ENCODE results near the gene LKAAEAR1. TPM values are rescaled to one million over a fixed set of nuclear protein-coding genes. Genes with fewer than 3 reads are reported as not detected.

Gene LKAAEAR1
- total RNA-seq, 2 donors from 2014 or later = 10.2 TPM; not detected in 1

- Histone ChIP-seq H3K27me3 (replicated peaks; ENCODE audit: insufficient read depth) (peaks cover 10% of the 10 kb centered on the region), H3K4me1 (replicated peaks) (peaks cover 3% of the 10 kb centered on the region), H3K4me3 (no peak overlapping the region), H3K36me3 (no peaks in the 10 kb centered on the region), H3K27ac (no peak overlapping the region), H3K9me3 (no peaks in the 10 kb centered on the region)
- no peak for DNase-seq (ENCODE audit: low spot score)
- intact Hi-C loops (cut with DNase I) = no loop called here
- TF ChIP-seq CTCF (IDR thresholded peaks at IDR 0.05) = no peak
- TF ChIP-seq POLR2A (IDR thresholded peaks at IDR 0.05) = no peak
- no peak for TF ChIP-seq POLR2AphosphoS5 (IDR thresholded peaks at IDR 0.05)
- WGBS = 82% methylated on average over 8 of the region's 8 CpGs
Observed at GRCh38 chr20:64047046-64047389, 37.2 kb downstream of the LKAAEAR1 start.

GRCh38 chr20:64045346-64046011 is 38.7 kb downstream of the LKAAEAR1 start:
- Histone ChIP-seq H3K4me1 (replicated peaks) (peaks cover 3% of the 10 kb centered on the region), H3K36me3 (no peaks in the 10 kb centered on the region), H3K27ac (no peak overlapping the region), H3K27me3 (replicated peaks; ENCODE audit: insufficient read depth) (peaks cover 8% of the 10 kb centered on the region), H3K9me3 (no peaks in the 10 kb centered on the region), H3K4me3 (no peak overlapping the region)
- no peak for TF ChIP-seq CTCF (IDR thresholded peaks at IDR 0.05)
- no peak for TF ChIP-seq POLR2A (IDR thresholded peaks at IDR 0.05)
- no peak for TF ChIP-seq POLR2AphosphoS5 (IDR thresholded peaks at IDR 0.05)
- WGBS = 62% methylated on average over 11 of the region's 11 CpGs
- intact Hi-C loops (cut with DNase I) = no loop called here
- DNase-seq (ENCODE audit: low spot score) = no peak

DNA sequence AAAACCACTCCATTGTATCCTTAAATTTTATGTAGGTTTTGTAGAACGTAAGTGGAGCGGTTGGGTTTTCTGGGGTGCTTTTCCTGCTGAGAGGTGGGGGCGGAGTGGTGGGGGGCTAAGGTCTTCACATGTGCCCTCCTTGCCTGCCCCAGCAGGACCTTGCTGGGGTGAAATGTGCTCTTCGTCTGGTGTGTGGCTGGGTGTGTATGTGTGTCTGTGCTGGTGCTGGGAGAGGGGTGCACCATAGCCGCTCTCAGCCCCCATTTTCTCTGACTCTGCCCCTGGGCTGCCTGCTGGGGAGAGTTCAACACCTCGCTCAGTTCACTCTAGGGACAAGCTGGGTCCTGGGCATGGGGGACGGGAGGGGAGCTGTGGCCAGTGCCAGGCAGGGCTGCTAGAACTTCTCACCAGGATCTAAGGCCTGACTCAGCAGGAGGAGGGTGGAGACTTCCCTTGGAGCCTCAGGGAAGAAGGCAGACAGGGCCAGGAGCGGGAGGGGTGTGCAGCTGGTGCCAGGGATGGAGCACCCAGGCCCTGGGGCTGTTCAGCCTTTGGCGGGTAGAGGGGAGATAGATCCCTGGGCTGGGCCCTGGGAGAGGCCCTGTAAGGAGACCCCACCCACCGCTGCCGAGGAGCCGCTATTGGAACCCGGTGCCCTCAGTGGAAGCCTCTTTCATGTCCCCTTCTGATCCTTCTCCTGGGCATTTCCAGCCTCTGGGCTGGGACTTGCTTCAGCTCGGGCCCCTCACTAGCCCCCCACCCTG is 39.5 kb downstream of the LKAAEAR1 start:
- Histone ChIP-seq H3K4me3 (no peak overlapping the region), H3K36me3 (no peaks in the 10 kb centered on the region), H3K9me3 (no peaks in the 10 kb centered on the region), H3K4me1 (replicated peaks) (peaks cover 3% of the 10 kb centered on the region), H3K27ac (no peak overlapping the region), H3K27me3 (replicated peaks; ENCODE audit: insufficient read depth) (peaks cover 3% of the 10 kb centered on the region)
- WGBS = 57% methylated on average over 10 of the region's 14 CpGs
- intact Hi-C loops (cut with DNase I) = no loop called here
- TF ChIP-seq POLR2A (IDR thresholded peaks at IDR 0.05) (no peak), CTCF (IDR thresholded peaks at IDR 0.05) (no peak), POLR2AphosphoS5 (IDR thresholded peaks at IDR 0.05) (no peak)
- DNase-seq (ENCODE audit: low spot score) = no peak

DNA sequence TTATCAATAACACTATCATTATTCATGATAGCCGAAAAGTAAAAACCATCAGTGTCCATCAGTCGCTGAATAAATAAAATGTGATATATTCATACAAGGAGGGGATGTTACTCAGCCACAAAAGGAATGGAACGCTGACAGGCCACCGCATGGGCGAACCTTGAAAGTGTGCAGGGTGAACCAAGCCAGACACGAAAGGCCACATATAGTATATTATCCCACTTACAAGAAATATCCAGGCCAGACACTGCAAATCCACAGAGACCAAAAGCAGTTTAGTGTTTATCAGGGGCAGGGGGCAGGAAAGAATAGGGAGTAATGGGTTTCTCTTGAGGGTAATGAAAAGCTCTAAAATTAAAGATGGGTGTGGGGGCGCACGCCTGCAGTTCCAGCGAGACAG is 40.4 kb downstream of the LKAAEAR1 start:
- Histone ChIP-seq H3K4me1 (replicated peaks) (peaks cover 3% of the 10 kb centered on the region), H3K36me3 (no peaks in the 10 kb centered on the region), H3K9me3 (no peaks in the 10 kb centered on the region), H3K27ac (no peak overlapping the region), H3K4me3 (no peak overlapping the region), H3K27me3 (replicated peaks; ENCODE audit: insufficient read depth) (peaks cover 3% of the 10 kb centered on the region)
- WGBS = 88% methylated on average over 9 of the region's 9 CpGs
- intact Hi-C loops (cut with DNase I) = no loop called here
- no peak for DNase-seq (ENCODE audit: low spot score)
- TF ChIP-seq POLR2AphosphoS5 (IDR thresholded peaks at IDR 0.05) (no peak), CTCF (IDR thresholded peaks at IDR 0.05) (no peak), POLR2A (IDR thresholded peaks at IDR 0.05) (no peak)
